ENCODE measurements around the gene VSIG10L2. TPM values are rescaled to one million over a fixed set of nuclear protein-coding genes. Genes with fewer than 3 reads are reported as not detected.
A peak's percentile ranks its signal among the peaks of the same experiment; 100 is the strongest.

The VSIG10L2 gene
- total RNA-seq, 1 donor from 2014 or later: 0.30 TPM

GRCh38 chr11:125954945-125955640 lies 9.2 kb downstream of the VSIG10L2 start:
- ATAC-seq (no peak), DNase-seq (ENCODE audit: missing footprints) (no peak)
- intact Hi-C loops (cut with DNase I): loop anchor here (10.0 kb wide), 1 partner anchor 70 kb away; no protein-coding TSS in a partner anchor

- intact Hi-C loops (cut with DNase I): loop anchor here (10.0 kb wide), 1 partner anchor 69 kb away; no protein-coding TSS in a partner anchor
- DNase-seq (ENCODE audit: missing footprints) (no peak), ATAC-seq (no peak)
These were observed 10.0 kb downstream of the VSIG10L2 start for GRCh38 chr11:125955856-125956255.

- ATAC-seq (peak; percentile 86), DNase-seq (ENCODE audit: missing footprints) (peak; percentile 82)
- intact Hi-C loops (cut with DNase I): loop anchor here (10.0 kb wide), 1 partner anchor 68 kb away; no protein-coding TSS in a partner anchor
These were observed 10.7 kb downstream of the VSIG10L2 start for GRCh38 chr11:125956391-125957134.

GRCh38 chr11:125957618-125958332 lies 11.9 kb downstream of the VSIG10L2 start:
- no peak for DNase-seq (ENCODE audit: missing footprints)
- intact Hi-C loops (cut with DNase I): loop anchor here (10.0 kb wide), 1 partner anchor 67 kb away; no protein-coding TSS in a partner anchor
- ATAC-seq: no peak

GRCh38 chr11:125958872-125959400 lies 13.1 kb downstream of the VSIG10L2 start:
- intact Hi-C loops (cut with DNase I): loop anchor here (10.0 kb wide), 1 partner anchor 66 kb away; no protein-coding TSS in a partner anchor
- ATAC-seq (no peak), DNase-seq (ENCODE audit: missing footprints) (no peak)

- no peak for DNase-seq (ENCODE audit: missing footprints)
- intact Hi-C loops (cut with DNase I): loop anchor here (10.0 kb wide), 1 partner anchor 65 kb away; no protein-coding TSS in a partner anchor
- no peak for ATAC-seq
These were observed 13.7 kb downstream of the VSIG10L2 start for GRCh38 chr11:125959511-125959910.

GRCh38 chr11:125959931-125960330 lies 14.1 kb downstream of the VSIG10L2 start:
- intact Hi-C loops (cut with DNase I): loop anchor here (10.0 kb wide), 1 partner anchor 65 kb away; no protein-coding TSS in a partner anchor
- no peak for DNase-seq (ENCODE audit: missing footprints)
- no peak for ATAC-seq

GRCh38 chr11:125960771-125961170 lies 14.9 kb downstream of the VSIG10L2 start:
- DNase-seq (ENCODE audit: missing footprints) (no peak), ATAC-seq (no peak)
- intact Hi-C loops (cut with DNase I): no loop called here

GRCh38 chr11:125967515-125967914 lies 21.7 kb downstream of the VSIG10L2 start:
- intact Hi-C loops (cut with DNase I): no loop called here
- DNase-seq (ENCODE audit: missing footprints) (no peak), ATAC-seq (no peak)

- DNase-seq (ENCODE audit: missing footprints): no peak
- no peak for ATAC-seq
- intact Hi-C loops (cut with DNase I): no loop called here
These were observed 22.5 kb downstream of the VSIG10L2 start for GRCh38 chr11:125968354-125968753.

GRCh38 chr11:125971618-125972017 lies 25.8 kb downstream of the VSIG10L2 start:
- intact Hi-C loops (cut with DNase I): no loop called here
- ATAC-seq: peak; percentile 52
- no peak for DNase-seq (ENCODE audit: missing footprints)

GRCh38 chr11:125974284-125974683 lies 28.4 kb downstream of the VSIG10L2 start:
- DNase-seq (ENCODE audit: missing footprints): no peak
- no peak for ATAC-seq
- intact Hi-C loops (cut with DNase I): no loop called here

GRCh38 chr11:125975634-125976033 lies 29.8 kb downstream of the VSIG10L2 start:
- no peak for DNase-seq (ENCODE audit: missing footprints)
- intact Hi-C loops (cut with DNase I): no loop called here
- no peak for ATAC-seq

GRCh38 chr11:125976156-125976555 lies 30.3 kb downstream of the VSIG10L2 start:
- DNase-seq (ENCODE audit: missing footprints) (no peak), ATAC-seq (no peak)
- intact Hi-C loops (cut with DNase I): no loop called here

- ATAC-seq (no peak), DNase-seq (ENCODE audit: missing footprints) (no peak)
- intact Hi-C loops (cut with DNase I): no loop called here
These were observed 31.5 kb downstream of the VSIG10L2 start for GRCh38 chr11:125977333-125977732.

GRCh38 chr11:125978181-125978716 lies 32.4 kb downstream of the VSIG10L2 start:
- no peak for ATAC-seq

GRCh38 chr11:125978778-125979407 lies 33.0 kb downstream of the VSIG10L2 start:
- intact Hi-C loops (cut with DNase I): no loop called here
- peak; percentile 23 for ATAC-seq
- DNase-seq (ENCODE audit: missing footprints): no peak

More at GRCh38 chr11:125978181-125978716, 32.4 kb downstream of the VSIG10L2 start:
- intact Hi-C loops (cut with DNase I): no loop called here
- DNase-seq (ENCODE audit: missing footprints): no peak

GRCh38 chr11:125979511-125979910 lies 33.7 kb downstream of the VSIG10L2 start:
- ATAC-seq: no peak
- DNase-seq (ENCODE audit: missing footprints): no peak
- intact Hi-C loops (cut with DNase I): no loop called here

Measured in Right ventricle myocardium inferior (tissue), 1 donor.